Measurements from ENCODE around the gene SYK. TPM values are rescaled to one million over a fixed set of nuclear protein-coding genes. Genes with fewer than 3 reads are reported as not detected.

The SYK gene
- total RNA-seq, 4 donors from 2014 or later = 7.0 to 16.6 (median 8.7) TPM

- no peak overlapping the region for H3K4me3 ChIP-seq
- H3K9me3 ChIP-seq = no peaks in the 10 kb centered on the region
- H3K27ac ChIP-seq (replicated peaks in 1 of 4) = no peak overlapping the region
- no peaks in the 10 kb centered on the region for H3K4me1 ChIP-seq
- H3K27me3 ChIP-seq = no peaks in the 10 kb centered on the region
- 96% methylated on average over 10 of the region's 16 CpGs for WGBS
- intact Hi-C loops (cut with DNase I) = no loop called here
- H3K36me3 ChIP-seq = peaks cover 0 to 6% (median 0%) of the 10 kb centered on the region in 4 donors
- no peak for TF ChIP-seq POLR2AphosphoS5 (IDR thresholded peaks at IDR 0.05)
- no peak for TF ChIP-seq EP300 (IDR thresholded peaks at IDR 0.05)
- no peak for TF ChIP-seq POLR2A (IDR thresholded peaks at IDR 0.05; ENCODE audit: low read depth)
- DNase-seq (ENCODE audit: extremely low spot score) = no peak
Observed at GRCh38 chr9:90861826-90862740, 60.5 kb downstream of the SYK start.

GRCh38 chr9:90864779-90865178 is 63.2 kb downstream of the SYK start:
- DNase-seq (ENCODE audit: extremely low spot score) = no peak
- intact Hi-C loops (cut with DNase I) = no loop called here
- Histone ChIP-seq H3K4me1 (no peaks in the 10 kb centered on the region), H3K36me3 (peaks cover 0 to 6% (median 0%) of the 10 kb centered on the region in 4 donors), H3K27me3 (no peaks in the 10 kb centered on the region), H3K9me3 (no peaks in the 10 kb centered on the region), H3K27ac (replicated peaks in 1 of 4) (no peak overlapping the region), H3K4me3 (no peak overlapping the region)
- TF ChIP-seq POLR2A (IDR thresholded peaks at IDR 0.05; ENCODE audit: low read depth) (no peak), POLR2AphosphoS5 (IDR thresholded peaks at IDR 0.05) (no peak), EP300 (IDR thresholded peaks at IDR 0.05) (no peak), CTCF (IDR thresholded peaks at IDR 0.05) (no peak)
- WGBS = 81% methylated on average over 7 of the region's 7 CpGs

- DNase-seq (ENCODE audit: extremely low spot score) = no peak
- WGBS = 97% methylated on average over 14 of the region's 14 CpGs
- Histone ChIP-seq H3K27ac (replicated peaks in 1 of 4) (no peak overlapping the region), H3K4me3 (no peak overlapping the region), H3K36me3 (peaks cover 0 to 6% (median 0%) of the 10 kb centered on the region in 4 donors), H3K4me1 (no peaks in the 10 kb centered on the region), H3K9me3 (no peaks in the 10 kb centered on the region), H3K27me3 (no peaks in the 10 kb centered on the region)
- intact Hi-C loops (cut with DNase I) = no loop called here
- TF ChIP-seq EP300 (IDR thresholded peaks at IDR 0.05) (no peak), POLR2AphosphoS5 (IDR thresholded peaks at IDR 0.05) (no peak), CTCF (IDR thresholded peaks at IDR 0.05) (no peak), POLR2A (IDR thresholded peaks at IDR 0.05; ENCODE audit: low read depth) (no peak)
Observed at GRCh38 chr9:90867101-90867500, 65.5 kb downstream of the SYK start.

- Histone ChIP-seq H3K4me3 (no peak overlapping the region), H3K36me3 (no peaks in the 10 kb centered on the region), H3K27me3 (no peaks in the 10 kb centered on the region), H3K9me3 (no peaks in the 10 kb centered on the region), H3K27ac (replicated peaks in 1 of 4) (no peak overlapping the region), H3K4me1 (no peaks in the 10 kb centered on the region)
- TF ChIP-seq CTCF (IDR thresholded peaks at IDR 0.05) (no peak), EP300 (IDR thresholded peaks at IDR 0.05) (no peak), POLR2AphosphoS5 (IDR thresholded peaks at IDR 0.05) (no peak), POLR2A (IDR thresholded peaks at IDR 0.05; ENCODE audit: low read depth) (no peak)
- DNase-seq (ENCODE audit: extremely low spot score) = no peak
- intact Hi-C loops (cut with DNase I) = no loop called here
Observed at GRCh38 chr9:90868555-90868954, 66.9 kb downstream of the SYK start.

- intact Hi-C loops (cut with DNase I) = no loop called here
- Histone ChIP-seq H3K4me1 (no peaks in the 10 kb centered on the region), H3K36me3 (no peaks in the 10 kb centered on the region), H3K27ac (replicated peaks in 1 of 4) (no peak overlapping the region), H3K9me3 (no peaks in the 10 kb centered on the region), H3K27me3 (no peaks in the 10 kb centered on the region), H3K4me3 (no peak overlapping the region)
- no peak for TF ChIP-seq POLR2A (IDR thresholded peaks at IDR 0.05; ENCODE audit: low read depth)
- no peak for TF ChIP-seq CTCF (IDR thresholded peaks at IDR 0.05)
- TF ChIP-seq POLR2AphosphoS5 (IDR thresholded peaks at IDR 0.05) = no peak
- TF ChIP-seq EP300 (IDR thresholded peaks at IDR 0.05) = no peak
- no peak for DNase-seq (ENCODE audit: extremely low spot score)
Observed at GRCh38 chr9:90869361-90869760, 67.7 kb downstream of the SYK start.
